GM19328 (cell line): ENCODE measurements around the gene CDH3.

ENCODE experiments used
- ATAC-seq: cut with Tn5 transposase; IDR thresholded peaks from one replicate; pipeline ENCODE4 v1.9.1; 2021; ENCODE audit warnings: mild to moderate bottlenecking, moderate library complexity; ENCODE audit not compliant: unreplicated experiment

The CDH3 gene

DNA sequence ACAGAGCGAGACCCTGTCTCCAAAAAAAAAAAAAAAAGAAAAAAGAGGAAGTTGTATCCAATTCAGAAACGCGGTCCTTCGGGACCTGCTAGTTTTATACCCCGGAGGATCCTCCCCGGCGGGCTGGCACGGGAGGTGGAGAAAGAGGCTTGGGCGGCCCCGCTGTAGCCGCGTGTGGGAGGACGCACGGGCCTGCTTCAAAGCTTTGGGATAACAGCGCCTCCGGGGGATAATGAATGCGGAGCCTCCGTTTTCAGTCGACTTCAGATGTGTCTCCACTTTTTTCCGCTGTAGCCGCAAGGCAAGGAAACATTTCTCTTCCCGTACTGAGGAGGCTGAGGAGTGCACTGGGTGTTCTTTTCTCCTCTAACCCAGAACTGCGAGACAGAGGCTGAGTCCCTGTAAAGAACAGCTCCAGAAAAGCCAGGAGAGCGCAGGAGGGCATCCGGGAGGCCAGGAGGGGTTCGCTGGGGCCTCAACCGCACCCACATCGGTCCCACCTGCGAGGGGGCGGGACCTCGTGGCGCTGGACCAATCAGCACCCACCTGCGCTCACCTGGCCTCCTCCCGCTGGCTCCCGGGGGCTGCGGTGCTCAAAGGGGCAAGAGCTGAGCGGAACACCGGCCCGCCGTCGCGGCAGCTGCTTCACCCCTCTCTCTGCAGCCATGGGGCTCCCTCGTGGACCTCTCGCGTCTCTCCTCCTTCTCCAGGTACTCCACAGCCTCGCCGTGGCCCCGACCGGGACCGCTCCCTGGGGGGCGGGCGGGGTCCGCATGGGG lies at the start of gene CDH3:
TSS of gene CDH3 (plus strand) at position 596 of the 779 bp plus-strand sequence. CDS start at position 666, 70 bp downstream.
- ATAC-seq, result no peak

- no peak for ATAC-seq
These were observed 48.8 kb upstream of the CDH3 start for GRCh38 chr16:68596266-68596665.

- no peak for ATAC-seq
These were observed 45.5 kb upstream of the CDH3 start for GRCh38 chr16:68599586-68599985.

GRCh38 chr16:68605746-68606145 lies 39.4 kb upstream of the CDH3 start:
- no peak for ATAC-seq

DNA sequence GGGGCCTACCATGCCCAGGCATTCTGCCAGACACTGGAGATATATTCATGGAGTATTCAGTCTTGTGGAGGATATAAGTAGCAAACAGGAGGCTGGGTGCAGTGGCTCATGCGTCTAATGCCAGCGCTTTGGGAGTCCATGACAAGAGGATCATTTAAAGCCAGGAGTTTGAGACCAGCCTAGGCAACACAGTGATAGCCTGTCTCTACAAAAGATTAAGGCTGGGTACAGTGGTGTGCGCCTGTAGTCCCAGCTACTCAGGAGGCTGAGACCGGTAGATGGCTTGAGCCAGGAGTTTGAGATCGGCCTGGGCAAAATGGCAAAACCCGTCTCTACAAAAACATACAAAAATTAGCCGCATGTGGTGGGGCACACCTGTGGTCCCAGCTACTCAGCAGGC lies 37.7 kb upstream of the CDH3 start:
- no peak for ATAC-seq

DNA sequence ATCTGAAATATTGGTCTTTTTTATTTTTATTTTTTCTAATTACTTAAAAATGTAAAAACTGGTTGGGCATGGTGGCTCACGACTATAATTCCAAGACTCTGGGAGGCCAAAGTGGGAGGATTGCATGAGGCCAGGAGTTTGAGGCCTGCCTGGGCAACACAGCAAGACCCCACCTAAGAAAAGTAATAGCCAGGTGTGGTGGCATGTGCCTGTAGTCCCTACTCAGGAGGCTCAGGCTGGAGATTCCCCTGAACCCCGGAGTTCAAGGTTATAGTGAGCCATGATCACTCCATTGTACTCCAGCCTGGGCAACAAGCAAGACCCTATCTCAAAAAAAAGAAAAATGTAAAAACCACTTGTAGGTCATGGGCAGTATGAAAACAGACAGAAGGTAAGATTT lies 36.8 kb upstream of the CDH3 start:
- ATAC-seq, result no peak

- ATAC-seq, result no peak
These were observed 32.1 kb upstream of the CDH3 start for GRCh38 chr16:68612996-68613395.

DNA sequence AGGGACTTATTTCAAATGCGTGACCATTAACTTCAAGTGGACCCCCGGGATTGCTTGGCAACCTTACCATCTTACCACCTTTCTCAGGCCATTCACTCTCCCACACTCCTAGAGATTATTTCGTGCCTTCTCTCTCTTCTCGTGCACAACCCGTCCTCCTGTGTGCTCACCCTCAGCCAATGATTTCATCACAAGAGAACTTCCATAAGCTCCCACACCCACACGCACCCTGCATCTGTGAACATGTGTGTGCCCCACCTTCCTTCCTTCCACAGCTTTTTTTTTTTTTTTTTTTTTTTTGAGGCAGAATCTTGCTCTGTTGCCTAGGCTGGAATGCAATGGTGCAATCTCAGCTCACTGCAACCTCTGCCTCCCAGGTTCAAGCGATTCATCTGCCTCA lies 27.4 kb upstream of the CDH3 start:
- ATAC-seq, result no peak

DNA sequence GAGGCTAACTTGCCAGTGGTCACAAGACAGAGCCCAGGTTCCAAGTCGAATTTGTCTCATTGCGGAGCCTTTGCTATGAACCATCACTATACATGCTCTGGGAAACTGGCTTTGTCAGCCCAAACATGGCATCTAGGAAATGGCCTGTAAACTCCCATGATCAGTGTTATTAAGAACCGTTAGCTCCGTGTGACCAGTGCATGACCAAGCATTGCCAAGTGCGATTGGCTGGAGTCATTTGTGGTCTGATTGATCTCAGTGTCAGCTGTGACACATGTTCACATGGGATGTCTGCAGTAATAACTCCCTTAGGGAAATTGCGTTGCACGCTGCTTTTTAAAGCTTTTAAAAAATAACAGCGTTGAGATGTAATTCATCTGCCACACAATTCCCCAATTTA lies 18.6 kb upstream of the CDH3 start:
- ATAC-seq, result no peak

GRCh38 chr16:68627951-68628425 lies 17.1 kb upstream of the CDH3 start:
- no peak for ATAC-seq

DNA sequence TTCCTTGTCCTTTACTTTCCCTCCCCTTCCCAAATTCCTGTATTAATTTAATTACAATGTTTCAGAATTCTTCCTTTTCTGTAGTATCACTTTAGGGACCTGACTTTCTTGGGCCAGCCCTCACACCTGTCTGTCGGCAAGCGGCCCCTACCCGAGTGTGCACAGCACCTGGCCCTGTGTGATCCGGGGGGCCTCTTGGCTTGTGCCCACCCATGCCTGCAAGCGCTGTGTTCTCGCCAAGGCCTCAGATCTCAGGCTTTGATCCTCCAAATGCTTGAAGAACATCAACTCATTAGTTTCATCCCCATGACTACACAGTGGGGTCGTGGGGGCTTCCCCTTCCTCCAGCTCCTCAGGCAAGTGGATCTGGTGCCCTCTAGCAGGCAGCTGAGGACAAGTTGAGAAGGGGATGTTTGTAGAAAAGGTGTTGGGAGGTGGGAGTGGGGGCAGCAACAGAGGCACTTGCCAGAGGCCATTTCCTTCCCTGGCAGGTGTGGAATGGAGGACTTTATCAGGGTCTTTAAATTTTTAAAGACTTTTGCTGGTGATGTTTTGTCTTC lies 15.7 kb upstream of the CDH3 start:
- no peak for ATAC-seq

DNA sequence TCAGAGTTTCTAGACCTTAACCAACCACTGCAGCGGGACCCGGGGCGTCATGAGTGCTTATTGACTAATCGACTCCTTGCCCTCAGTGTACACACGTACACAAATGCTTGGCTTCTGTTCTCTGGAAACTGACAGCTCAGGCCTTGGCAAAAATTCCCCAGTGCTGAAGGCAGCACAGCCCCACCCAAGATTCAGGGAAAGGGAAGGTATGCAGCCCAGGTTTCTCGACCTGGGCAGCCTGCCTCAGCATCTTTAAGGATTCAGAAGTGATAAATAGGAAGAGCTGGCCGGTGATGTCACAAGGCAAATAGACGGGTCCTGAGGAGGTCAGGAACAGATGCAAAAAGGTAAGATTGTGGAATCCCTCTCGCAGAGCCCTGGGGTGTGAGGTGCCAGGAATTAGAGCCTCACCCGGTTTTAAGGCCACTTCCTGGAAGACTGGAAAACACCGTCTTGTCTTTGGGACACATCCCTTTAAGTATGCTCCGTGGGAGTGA lies 9.0 kb upstream of the CDH3 start:
- ATAC-seq, result no peak

DNA sequence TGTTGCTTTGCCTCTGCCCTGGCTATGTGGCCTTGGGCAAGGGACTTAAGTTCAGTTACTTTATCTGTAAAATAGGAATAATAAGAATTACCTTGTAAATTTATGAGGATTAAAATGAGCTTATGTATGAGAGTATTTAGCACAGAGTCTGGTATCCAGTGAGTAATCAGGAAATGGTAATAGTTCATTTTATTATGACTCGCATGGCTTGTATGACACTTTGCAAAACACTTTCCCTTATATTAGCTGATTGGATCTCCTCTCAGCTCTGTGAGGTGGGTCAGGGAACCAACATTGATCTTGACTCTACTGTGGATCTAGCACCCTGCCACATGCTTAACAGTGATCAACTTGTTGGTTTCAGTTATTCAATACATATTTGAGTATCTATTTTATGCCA lies 8.3 kb upstream of the CDH3 start:
- ATAC-seq, result no peak

DNA sequence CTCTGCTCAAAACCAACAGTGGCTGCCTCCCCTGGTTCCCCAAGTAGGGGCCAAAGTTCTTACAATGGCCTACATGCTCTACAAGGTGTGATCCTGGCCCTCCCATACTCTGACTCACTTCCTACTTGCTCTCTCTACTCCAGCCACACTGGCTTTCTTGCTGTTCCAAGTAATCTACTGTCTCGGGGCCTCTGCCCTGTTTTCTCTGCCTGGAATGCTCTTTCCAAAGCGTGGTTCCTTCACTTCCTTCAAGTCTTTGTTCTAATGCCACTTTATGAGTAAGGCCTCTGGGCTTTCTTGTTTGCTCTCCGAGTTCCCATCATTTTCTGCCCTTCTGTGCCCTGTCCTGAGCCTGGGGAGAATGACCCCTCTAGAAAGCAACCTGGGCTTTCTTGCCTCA lies 4.1 kb upstream of the CDH3 start:
- ATAC-seq, result no peak

- no peak for ATAC-seq
These were observed 3.1 kb upstream of the CDH3 start for GRCh38 chr16:68642047-68642435.

GRCh38 chr16:68642436-68643101 lies 2.5 kb upstream of the CDH3 start:
- no peak for ATAC-seq

- ATAC-seq, result no peak
These were observed 1.9 kb upstream of the CDH3 start for GRCh38 chr16:68643227-68643626.

GRCh38 chr16:68643847-68644246 lies 1.3 kb upstream of the CDH3 start:
- ATAC-seq, result no peak

DNA sequence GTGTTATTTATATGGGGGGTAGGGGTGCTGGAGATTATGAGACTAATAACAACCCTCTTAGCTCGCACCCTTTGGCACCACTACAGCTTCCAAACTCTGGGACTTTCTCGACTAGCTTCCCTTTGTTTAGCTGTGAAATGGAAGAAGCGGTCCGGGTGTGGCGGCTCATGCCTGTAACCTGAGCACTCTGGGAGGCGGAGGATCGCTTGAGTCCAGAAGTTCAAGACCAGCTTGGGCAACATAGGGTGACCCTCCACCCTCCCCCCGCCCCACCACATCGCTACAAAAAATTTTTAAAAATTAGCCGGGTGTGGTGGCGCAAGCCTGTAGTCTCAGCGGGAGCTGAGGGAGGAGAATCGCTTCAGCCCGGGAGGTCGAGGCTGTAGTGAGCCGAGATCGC lies 814 bp upstream of the CDH3 start:
- ATAC-seq, result no peak

- no peak for ATAC-seq
These were observed 631 bp downstream of the CDH3 start for GRCh38 chr16:68645494-68646388.
